Tibial nerve (tissue), 3 donors: ENCODE measurements around the gene DLGAP1.

Experiments used
- POLR2A ChIP-seq, 2 donors: fragments of 450-650 bp; IDR thresholded peaks; one replicate each; pipeline ENCODE4 v1.6.1; 2017; ENCODE audit warnings: antibody characterized with exemption in 2 of 2, mild to moderate bottlenecking in 2 of 2, moderate library complexity in 2 of 2
- TF ChIP-seq, protein P1 (sequence below), 5 experiments: fragments of 200-600 bp in 3 of 5; fragments of 450-650 bp in 2 of 5; sonication (generic) in 3 of 5; IDR thresholded peaks; one replicate each; pipeline ENCODE4 v1.5.1; 2016 to 2019; ENCODE audit warnings: antibody characterized with exemption in 5 of 5, mild to moderate bottlenecking in 3 of 5, moderate library complexity in 2 of 5

DNA sequence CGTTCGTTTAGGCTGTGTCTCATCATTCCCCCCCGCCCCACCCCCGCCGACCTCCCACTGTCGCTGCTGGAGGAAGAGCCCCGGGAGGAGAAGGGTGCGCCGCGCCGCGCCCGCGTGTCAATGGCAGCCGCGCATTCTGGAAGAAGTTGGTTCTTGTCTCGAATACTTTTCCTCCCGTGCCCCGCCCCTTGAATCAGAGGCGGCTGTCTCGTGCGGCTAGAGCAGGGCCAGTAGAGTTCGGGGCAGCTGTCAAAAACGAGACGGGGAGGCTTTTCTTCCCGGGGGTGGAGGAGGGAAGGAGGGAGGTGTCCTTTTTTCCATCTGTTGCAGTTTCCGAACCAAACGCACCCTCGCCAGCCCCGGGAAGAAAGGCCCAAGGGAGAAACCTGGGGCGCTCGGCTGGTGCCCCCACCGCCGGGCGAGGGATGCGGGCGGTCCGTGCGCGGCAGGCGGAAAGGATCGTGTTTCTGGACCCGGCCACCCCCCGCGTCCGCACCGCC lies 1005.5 kb downstream of the DLGAP1 start:
- TF ChIP-seq, protein P1, sequence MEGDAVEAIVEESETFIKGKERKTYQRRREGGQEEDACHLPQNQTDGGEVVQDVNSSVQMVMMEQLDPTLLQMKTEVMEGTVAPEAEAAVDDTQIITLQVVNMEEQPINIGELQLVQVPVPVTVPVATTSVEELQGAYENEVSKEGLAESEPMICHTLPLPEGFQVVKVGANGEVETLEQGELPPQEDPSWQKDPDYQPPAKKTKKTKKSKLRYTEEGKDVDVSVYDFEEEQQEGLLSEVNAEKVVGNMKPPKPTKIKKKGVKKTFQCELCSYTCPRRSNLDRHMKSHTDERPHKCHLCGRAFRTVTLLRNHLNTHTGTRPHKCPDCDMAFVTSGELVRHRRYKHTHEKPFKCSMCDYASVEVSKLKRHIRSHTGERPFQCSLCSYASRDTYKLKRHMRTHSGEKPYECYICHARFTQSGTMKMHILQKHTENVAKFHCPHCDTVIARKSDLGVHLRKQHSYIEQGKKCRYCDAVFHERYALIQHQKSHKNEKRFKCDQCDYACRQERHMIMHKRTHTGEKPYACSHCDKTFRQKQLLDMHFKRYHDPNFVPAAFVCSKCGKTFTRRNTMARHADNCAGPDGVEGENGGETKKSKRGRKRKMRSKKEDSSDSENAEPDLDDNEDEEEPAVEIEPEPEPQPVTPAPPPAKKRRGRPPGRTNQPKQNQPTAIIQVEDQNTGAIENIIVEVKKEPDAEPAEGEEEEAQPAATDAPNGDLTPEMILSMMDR (IDR thresholded peaks at IDR 0.05): no peak
- TF ChIP-seq POLR2A (IDR thresholded peaks at IDR 0.05): no peak
